ENCODE data around the gene LGALS3BP.

- TF ChIP-seq CTCF (IDR thresholded peaks at IDR 0.05; ENCODE audit: low read length) (no peak), EZH2 (IDR thresholded peaks at IDR 0.05; ENCODE audit: borderline replicate concordance, low read length) (no peak)
These were observed 35.7 kb downstream of the LGALS3BP start for GRCh38 chr17:78944026-78944425.

Data from OCI-LY1 (cell line).